H9 (cell line): ENCODE measurements around the gene TPGS2. TPM values are rescaled to one million over a fixed set of nuclear protein-coding genes. Genes with fewer than 3 reads are reported as not detected.

Source experiments
- DNase-seq: peaks from one replicate; pipeline ENCODE4 v3.0.0-alpha.2; 2017
- H2AFZ ChIP-seq: one replicate; pipeline ENCODE4 v1.6.1; 2013; ENCODE audit warnings: mild to moderate bottlenecking, low read length, control low read depth, moderate library complexity
- H2AK5ac ChIP-seq: 2 replicates; pipeline ENCODE4 v1.6.1; 2013; ENCODE audit warnings: low read length, control low read depth, mixed read lengths; ENCODE audit not compliant: insufficient read length
- H2BK120ac ChIP-seq: one replicate; pipeline ENCODE4 v1.6.1; 2013; ENCODE audit warnings: low read depth, mild to moderate bottlenecking, low read length, control low read depth, inconsistent platforms; ENCODE audit not compliant: poor library complexity, severe bottlenecking
- H2BK12ac ChIP-seq: 2 replicates; pipeline ENCODE4 v1.6.1; 2013; ENCODE audit warnings: low read length, control low read depth, mixed read lengths, low read depth; ENCODE audit not compliant: insufficient read length
- H2BK15ac ChIP-seq: 2 replicates; pipeline ENCODE4 v1.6.1; 2013; ENCODE audit warnings: low read depth, low read length, control low read depth
- H2BK20ac ChIP-seq: one replicate; pipeline ENCODE4 v1.6.1; 2013; ENCODE audit warnings: low read depth, mild to moderate bottlenecking, low read length, control low read depth, inconsistent platforms; ENCODE audit not compliant: poor library complexity, severe bottlenecking
- H2BK5ac ChIP-seq: 2 replicates; pipeline ENCODE4 v1.6.1; 2013; ENCODE audit warnings: low read length, control low read depth, mixed read lengths; ENCODE audit not compliant: insufficient read length
- H3K14ac ChIP-seq: 2 replicates; pipeline ENCODE4 v1.6.1; 2013; ENCODE audit warnings: low read length, control low read depth; ENCODE audit not compliant: insufficient read depth
- H3K18ac ChIP-seq: 2 replicates; pipeline ENCODE4 v1.6.1; 2013; ENCODE audit warnings: low read depth, mild to moderate bottlenecking, mixed read lengths, low read length, control low read depth; ENCODE audit not compliant: insufficient read length
- H3K23ac ChIP-seq: 2 replicates; pipeline ENCODE4 v1.6.1; 2013; ENCODE audit warnings: low read length, control low read depth, mixed read lengths, low read depth; ENCODE audit not compliant: insufficient read length
- H3K23me2 ChIP-seq: 2 replicates; pipeline ENCODE4 v1.6.1; 2013; ENCODE audit warnings: low read depth, mild to moderate bottlenecking, mixed read lengths, low read length, control low read depth; ENCODE audit not compliant: insufficient read length, poor library complexity, severe bottlenecking
- H3K27ac ChIP-seq: 2 replicates; pipeline ENCODE4 v1.5.1; 2013; ENCODE audit warnings: low read length, control low read depth, mixed read lengths, low read depth; ENCODE audit not compliant: insufficient read length
- H3K27me3 ChIP-seq: 2 replicates; pipeline ENCODE4 v1.6.1; 2013; ENCODE audit warnings: low read length, control low read depth, inconsistent platforms; ENCODE audit not compliant: insufficient read depth
- H3K4ac ChIP-seq: 2 replicates; pipeline ENCODE4 v1.6.1; 2013; ENCODE audit warnings: low read depth, mild to moderate bottlenecking, control low read depth, inconsistent platforms, low read length, moderate library complexity
- H3K4me1 ChIP-seq: 2 replicates; pipeline ENCODE4 v1.6.1; 2013; ENCODE audit warnings: low read length, control low read depth, inconsistent platforms; ENCODE audit not compliant: insufficient read depth
- H3K4me2 ChIP-seq: 2 replicates; pipeline ENCODE4 v1.6.1; 2013; ENCODE audit warnings: low read length, control low read depth, mixed read lengths; ENCODE audit not compliant: insufficient read length, insufficient read depth
- H3K56ac ChIP-seq: 2 replicates; pipeline ENCODE4 v1.6.1; 2013; ENCODE audit warnings: low read depth, mild to moderate bottlenecking, mixed read lengths, low read length, control low read depth; ENCODE audit not compliant: insufficient read length
- H3K79me1 ChIP-seq: 2 replicates; pipeline ENCODE4 v1.6.1; 2013; ENCODE audit warnings: low read depth, mild to moderate bottlenecking, moderate library complexity, low read length, control low read depth, inconsistent platforms; ENCODE audit not compliant: insufficient read depth, poor library complexity, severe bottlenecking
- H3K79me2 ChIP-seq: 2 replicates; pipeline ENCODE4 v1.6.1; 2013; ENCODE audit warnings: low read length, control low read depth, inconsistent platforms; ENCODE audit not compliant: insufficient read depth
- H3K9ac ChIP-seq: 2 replicates; pipeline ENCODE4 v1.6.1; 2013; ENCODE audit warnings: low read length, control low read depth, mixed read lengths; ENCODE audit not compliant: insufficient read length; ENCODE audit errors: extremely low read depth
- H3K9me3 ChIP-seq: one replicate; pipeline ENCODE4 v1.6.1; 2013; ENCODE audit warnings: low read depth, low read length, inconsistent platforms; ENCODE audit not compliant: control insufficient read depth
- H3T11ph ChIP-seq: one replicate; pipeline ENCODE4 v1.6.1; 2013; ENCODE audit warnings: mild to moderate bottlenecking, low read length, control low read depth, inconsistent platforms
- H4K20me1 ChIP-seq: one replicate; pipeline ENCODE4 v1.6.1; 2013; ENCODE audit not compliant: control insufficient read depth, insufficient read length, insufficient read depth
- H4K5ac ChIP-seq: 2 replicates; pipeline ENCODE4 v1.6.1; 2013; ENCODE audit warnings: low read depth, mild to moderate bottlenecking, mixed read lengths, low read length, control low read depth; ENCODE audit not compliant: insufficient read length
- H4K8ac ChIP-seq: replicated peaks from 2 replicates; pipeline ENCODE4 v1.6.1; 2013; ENCODE audit warnings: low read length, control low read depth, mixed read lengths, low read depth; ENCODE audit not compliant: insufficient read length
- H4K91ac ChIP-seq: 2 replicates; pipeline ENCODE4 v1.6.1; 2013; ENCODE audit warnings: low read depth, mild to moderate bottlenecking, moderate library complexity, mixed read lengths, low read length, control low read depth; ENCODE audit not compliant: insufficient read length
- H3K27ac Mint-ChIP-seq, 3 experiments: 2 replicates in 2 of 3; 3 replicates in 1 of 3; pipeline ENCODE4 v1.8.0; 2020 to 2021; ENCODE audit warnings: mixed read lengths in 3 of 3, mild to moderate bottlenecking in 1 of 3, moderate library complexity in 1 of 3
- H3K27me3 Mint-ChIP-seq: 2 replicates; pipeline ENCODE4 v1.8.0; 2021; ENCODE audit warnings: low read depth, mild to moderate bottlenecking, moderate library complexity, mixed read lengths
- H3K36me3 Mint-ChIP-seq, 3 experiments: 2 replicates in 2 of 3; 3 replicates in 1 of 3; pipeline ENCODE4 v1.8.0; 2020 to 2021; ENCODE audit warnings: low read depth in 3 of 3, mixed read lengths in 3 of 3; ENCODE audit not compliant: insufficient read depth in 1 of 3
- H3K4me1 Mint-ChIP-seq, 2 experiments: 2 replicates each; pipeline ENCODE4 v1.8.0; 2020; ENCODE audit warnings: mixed read lengths in 2 of 2
- H3K4me3 Mint-ChIP-seq, 2 experiments: 2 replicates in 1 of 2; 3 replicates in 1 of 2; pipeline ENCODE4 v1.8.0; 2020 to 2021; ENCODE audit warnings: mild to moderate bottlenecking in 2 of 2, mixed read lengths in 2 of 2, moderate library complexity in 1 of 2
- H3K9me3 Mint-ChIP-seq, 2 experiments: 2 replicates in 1 of 2; 3 replicates in 1 of 2; pipeline ENCODE4 v1.8.0; 2020; ENCODE audit warnings: mild to moderate bottlenecking in 2 of 2, mixed read lengths in 2 of 2, moderate library complexity in 1 of 2
- WGBS: extraction: QIAGEN DNeasy Blood & Tissue Kit; methylation state at CpG from one replicate; pipeline ENCODE4 v1.1.7; 2013; ENCODE audit warnings: missing lambda C conversion rate, low lambda C conversion rate, mixed read lengths; ENCODE audit not compliant: insufficient read length; ENCODE audit errors: extremely low coverage; 5-methylcytosine and 5-hydroxymethylcytosine counted together
- total RNA-seq: library from RNA; stranded (reverse); gene quantifications from 2 replicates; pipeline ENCODE4 v1.2.1, GENCODE V29; 2021
- TF ChIP-seq, protein P1 (sequence below): fragments of 200-600 bp; sonication (generic); conservative IDR thresholded peaks from 3 replicates; pipeline ENCODE4 v1.8.0; 2021; ENCODE audit warnings: antibody characterized with exemption, mild to moderate bottlenecking

TPGS2 gene
- total RNA-seq, 1 experiment from 2014 or later: 147 TPM

DNA sequence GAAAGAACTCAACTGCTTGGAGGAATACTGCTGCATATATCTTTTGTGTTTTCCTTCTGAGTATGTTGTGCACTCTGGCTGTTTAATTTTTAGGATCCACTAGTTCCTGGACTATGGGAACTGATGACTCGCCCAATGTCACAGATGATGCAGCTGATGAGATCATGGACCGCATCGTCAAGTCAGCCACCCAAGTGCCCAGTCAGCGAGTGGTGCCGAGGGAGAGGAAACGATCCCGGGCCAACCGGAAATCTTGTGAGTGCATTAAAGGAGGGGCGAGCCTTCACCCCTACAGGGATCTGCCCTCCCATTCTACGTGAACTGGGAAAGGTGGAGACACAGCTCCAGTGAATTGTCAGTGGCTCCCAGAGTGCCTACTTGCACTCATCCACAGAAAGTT lies 59.6 kb downstream of the TPGS2 start:
- Histone ChIP-seq H2BK5ac (no peak overlapping the region), H2BK12ac (no peak overlapping the region), H3K14ac (no peak overlapping the region), H3K79me1 (no peaks in the 10 kb centered on the region), H3K9ac (no peak overlapping the region), H3K4me2 (no peak overlapping the region), H3K23ac (no peak overlapping the region), H2BK20ac (no peak overlapping the region), H3K79me2 (no peaks in the 10 kb centered on the region), H3K4me1 (peaks cover 2% of the 10 kb centered on the region; the same call in 1 of the 2 replicates), H4K8ac (no peak overlapping the region), H3K23me2 (no peaks in the 10 kb centered on the region), H3K18ac (no peak overlapping the region), H3K27ac (no peak overlapping the region), H2BK15ac (no peak overlapping the region), H2BK120ac (no peak overlapping the region), H3K27me3 (no peaks in the 10 kb centered on the region), H4K91ac (no peak overlapping the region), H3K9me3 (no peaks in the 10 kb centered on the region), H3K56ac (no peak overlapping the region), H2AK5ac (no peak overlapping the region), H2AFZ (no peak overlapping the region), H4K20me1 (no peaks in the 10 kb centered on the region), H4K5ac (no peak overlapping the region), H3K4ac (no peak overlapping the region), H3T11ph (no peak overlapping the region)
- Mint-ChIP-seq H3K9me3 (no peaks in the 10 kb centered on the region), H3K4me3 (no peak overlapping the region), H3K36me3 (no peaks in the 10 kb centered on the region), H3K27ac (no peak overlapping the region), H3K4me1 (peaks cover 10 to 11% of the 10 kb centered on the region in 2 experiments), H3K27me3 (no peaks in the 10 kb centered on the region)
- WGBS: no CpG with 5 or more reads among the region's 10 CpGs
- DNase-seq: no peak
- TF ChIP-seq, protein P1, sequence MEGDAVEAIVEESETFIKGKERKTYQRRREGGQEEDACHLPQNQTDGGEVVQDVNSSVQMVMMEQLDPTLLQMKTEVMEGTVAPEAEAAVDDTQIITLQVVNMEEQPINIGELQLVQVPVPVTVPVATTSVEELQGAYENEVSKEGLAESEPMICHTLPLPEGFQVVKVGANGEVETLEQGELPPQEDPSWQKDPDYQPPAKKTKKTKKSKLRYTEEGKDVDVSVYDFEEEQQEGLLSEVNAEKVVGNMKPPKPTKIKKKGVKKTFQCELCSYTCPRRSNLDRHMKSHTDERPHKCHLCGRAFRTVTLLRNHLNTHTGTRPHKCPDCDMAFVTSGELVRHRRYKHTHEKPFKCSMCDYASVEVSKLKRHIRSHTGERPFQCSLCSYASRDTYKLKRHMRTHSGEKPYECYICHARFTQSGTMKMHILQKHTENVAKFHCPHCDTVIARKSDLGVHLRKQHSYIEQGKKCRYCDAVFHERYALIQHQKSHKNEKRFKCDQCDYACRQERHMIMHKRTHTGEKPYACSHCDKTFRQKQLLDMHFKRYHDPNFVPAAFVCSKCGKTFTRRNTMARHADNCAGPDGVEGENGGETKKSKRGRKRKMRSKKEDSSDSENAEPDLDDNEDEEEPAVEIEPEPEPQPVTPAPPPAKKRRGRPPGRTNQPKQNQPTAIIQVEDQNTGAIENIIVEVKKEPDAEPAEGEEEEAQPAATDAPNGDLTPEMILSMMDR: no peak
